GM10847 (cell line): Measurements from ENCODE around the gene CDC42EP5.

Experiments
- POLR2A ChIP-seq: IDR thresholded peaks from 2 replicates; pipeline ENCODE4 v1.6.1; 2011; ENCODE audit not compliant: insufficient read length; ENCODE audit errors: extremely low read depth

The CDC42EP5 gene

DNA sequence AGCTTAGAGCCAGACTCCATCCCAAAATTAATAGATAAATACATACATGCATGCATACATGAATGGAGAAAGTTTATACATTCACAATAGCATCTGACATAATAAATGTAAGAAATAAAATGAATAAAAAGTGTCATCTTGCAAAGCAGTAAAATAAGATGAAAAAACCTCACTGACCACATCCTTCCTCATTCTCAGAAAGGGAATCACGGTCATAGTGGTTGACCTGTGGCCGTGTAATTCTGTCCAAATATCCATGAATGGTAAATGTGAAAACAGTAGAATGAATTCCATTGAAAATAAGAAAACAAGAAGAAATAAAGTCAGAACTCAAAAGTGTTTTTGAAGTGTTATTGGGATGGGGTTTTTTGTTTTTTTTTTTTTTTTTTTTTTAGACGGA, 9.8 kb upstream of the CDC42EP5 start:
- no peak for TF ChIP-seq POLR2A

- TF ChIP-seq POLR2A: no peak
Measured at GRCh38 chr19:54481326-54481930, 8.3 kb upstream of the CDC42EP5 start.

DNA sequence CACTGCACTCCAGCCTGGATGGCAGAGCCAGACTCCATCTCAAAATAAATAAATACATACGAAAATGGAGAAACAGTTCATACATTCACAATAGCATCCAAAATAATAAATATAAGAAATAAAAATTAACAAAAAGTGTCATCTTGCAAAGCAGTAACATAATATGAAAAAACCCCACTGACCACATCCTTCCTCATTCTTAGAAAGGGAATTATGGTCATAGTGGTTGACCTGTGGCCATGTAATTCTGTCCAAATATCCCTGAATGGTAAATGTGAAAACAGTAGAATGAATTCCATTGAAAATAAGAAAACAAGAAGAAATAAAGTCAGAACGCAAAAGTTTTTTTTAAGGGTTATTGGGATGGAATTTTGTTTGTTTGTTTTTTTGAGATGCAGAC, 7.0 kb upstream of the CDC42EP5 start:
- no peak for TF ChIP-seq POLR2A

GRCh38 chr19:54478677-54479266, 5.7 kb upstream of the CDC42EP5 start:
- no peak for TF ChIP-seq POLR2A

DNA sequence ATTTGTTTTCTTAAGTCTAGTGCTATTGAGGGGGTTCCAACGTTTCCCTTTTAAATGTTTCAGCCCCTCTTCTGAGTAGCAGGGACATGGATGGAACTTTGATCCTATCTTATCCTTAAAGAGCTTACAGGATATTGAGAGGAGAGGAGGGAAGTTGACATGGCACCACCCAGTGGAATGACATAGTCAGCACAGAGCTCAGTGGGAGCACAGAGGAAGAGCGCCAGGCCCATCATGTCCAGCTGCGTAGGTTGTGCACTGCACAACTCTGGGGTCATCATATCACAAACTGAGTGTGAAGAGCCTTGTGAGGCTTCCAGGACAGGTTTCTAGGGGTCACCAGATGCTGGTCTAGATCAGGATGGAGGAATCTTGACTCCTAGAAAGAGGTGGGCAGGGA, 4.6 kb upstream of the CDC42EP5 start:
- no peak for TF ChIP-seq POLR2A

GRCh38 chr19:54475706-54476105, 2.6 kb upstream of the CDC42EP5 start:
- TF ChIP-seq POLR2A: no peak

GRCh38 chr19:54473892-54474372, 836 bp upstream of the CDC42EP5 start:
- no peak for TF ChIP-seq POLR2A

GRCh38 chr19:54470991-54471782, 1.9 kb downstream of the CDC42EP5 start:
- no peak for TF ChIP-seq POLR2A

DNA sequence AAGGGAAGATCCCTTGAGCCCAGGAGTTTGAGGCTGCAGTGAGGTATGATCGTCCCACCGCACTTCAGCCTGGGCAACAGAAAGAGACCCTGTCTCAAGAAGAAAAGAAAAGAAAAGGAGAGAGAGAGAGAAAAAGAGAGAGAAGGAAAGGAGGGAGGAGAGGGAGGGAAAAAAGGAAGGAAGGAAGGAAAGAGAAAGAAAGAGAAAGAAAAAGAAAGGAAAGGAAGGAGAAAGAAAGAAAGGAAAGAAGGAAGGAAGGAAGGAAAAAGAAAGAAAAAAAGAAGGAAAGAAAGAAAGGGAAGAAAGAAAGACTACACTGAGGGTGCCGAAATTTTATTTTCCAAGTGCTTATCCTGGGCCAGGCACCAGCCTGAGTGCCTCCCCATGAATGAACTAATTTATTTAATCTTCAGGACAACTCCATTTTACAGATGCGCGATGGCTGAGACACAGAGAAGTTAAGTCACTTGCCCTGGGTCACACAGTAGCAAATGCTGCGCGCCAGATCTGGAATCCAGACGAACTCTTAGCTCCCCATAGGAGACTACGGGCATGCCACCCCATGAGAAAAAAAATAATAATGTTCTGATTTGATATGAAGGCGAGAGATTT, 2.7 kb downstream of the CDC42EP5 start:
- TF ChIP-seq POLR2A: no peak

GRCh38 chr19:54469496-54469934, 3.6 kb downstream of the CDC42EP5 start:
- no peak for TF ChIP-seq POLR2A

GRCh38 chr19:54465426-54466109, 7.5 kb downstream of the CDC42EP5 start:
- no peak for TF ChIP-seq POLR2A

- TF ChIP-seq POLR2A: peak; percentile 63
Measured at GRCh38 chr19:54464630-54465425, 8.3 kb downstream of the CDC42EP5 start.

- TF ChIP-seq POLR2A: no peak
Measured at GRCh38 chr19:54464044-54464629, 9.0 kb downstream of the CDC42EP5 start.

DNA sequence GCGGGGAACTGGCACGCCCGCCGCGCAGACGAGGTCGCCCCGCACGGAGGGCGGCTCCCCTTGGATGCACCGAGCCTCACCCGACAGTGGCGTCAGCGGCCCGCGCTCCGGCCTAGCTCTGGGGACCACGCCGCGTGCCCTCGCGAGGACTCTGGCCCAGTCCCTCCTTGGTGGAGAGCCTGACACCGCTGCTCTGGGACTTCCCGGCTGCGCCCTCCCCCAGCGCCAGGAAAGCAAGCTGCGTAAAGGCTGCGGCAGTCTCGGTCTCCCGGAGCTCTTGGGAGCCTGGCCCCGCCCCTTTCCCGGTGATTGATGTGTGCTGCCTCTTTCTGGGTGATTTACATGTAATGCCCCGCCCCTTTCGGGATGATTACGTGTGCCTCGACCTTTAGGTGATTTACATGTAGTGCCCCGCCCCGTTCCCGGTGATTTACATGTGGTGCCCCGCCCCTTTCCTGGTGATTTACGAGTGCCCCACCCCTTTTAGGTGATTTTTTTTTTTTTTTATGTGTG, 9.5 kb downstream of the CDC42EP5 start, which contains the start of gene LENG9:
TSS of gene LENG9 (minus strand) at position 248 of the 513 bp plus-strand sequence. CDS start 252 bp downstream, outside the sequence.
- peak; percentile 83 for TF ChIP-seq POLR2A
